Large intestine (tissue), 3 donors: ENCODE measurements around the gene HOXA1. TPM values are rescaled to one million over a fixed set of nuclear protein-coding genes. Genes with fewer than 3 reads are reported as not detected.
A peak's percentile ranks its signal among the peaks of the same experiment; 100 is the strongest.

Experiments used
- DNase-seq, 2 donors: peaks; one replicate each; pipeline versions ENCODE4 v3.0.0 to v3.0.0-alpha.2; 2013
- H3K27ac ChIP-seq: one replicate; pipeline ENCODE4 v1.5.1; 2013; ENCODE audit warnings: low read length
- H3K27me3 ChIP-seq: 2 replicates; pipeline ENCODE4 v1.6.1; 2013; ENCODE audit warnings: low read length; ENCODE audit not compliant: control insufficient read depth, insufficient read depth
- H3K36me3 ChIP-seq: 2 replicates; pipeline ENCODE4 v1.6.1; 2013; ENCODE audit warnings: low read length; ENCODE audit not compliant: control insufficient read depth, insufficient read depth
- H3K4me1 ChIP-seq: one replicate; pipeline ENCODE4 v1.6.1; 2013; ENCODE audit warnings: low read length; ENCODE audit not compliant: control insufficient read depth, insufficient read depth
- H3K4me3 ChIP-seq: one replicate; pipeline ENCODE4 v1.5.1; 2013; ENCODE audit warnings: low read length
- H3K9me3 ChIP-seq: one replicate; pipeline ENCODE4 v1.6.1; 2013; ENCODE audit warnings: mild to moderate bottlenecking, low read depth, low read length, moderate library complexity; ENCODE audit not compliant: control insufficient read depth
- WGBS: methylation state at CpG from one replicate; pipeline ENCODE4 v1.1.5; 2013; ENCODE audit warnings: low lambda C conversion rate; ENCODE audit not compliant: insufficient coverage; 5-methylcytosine and 5-hydroxymethylcytosine counted together
- polyA plus RNA-seq: library from polyadenylated mRNA; unstranded; fragments of 120-200 nt; gene quantifications from one replicate; pipeline ENCODE4 v1.2.1, GENCODE V29; 2013

Gene HOXA1
- polyA plus RNA-seq, 1 donor: 1.5 TPM

DNA sequence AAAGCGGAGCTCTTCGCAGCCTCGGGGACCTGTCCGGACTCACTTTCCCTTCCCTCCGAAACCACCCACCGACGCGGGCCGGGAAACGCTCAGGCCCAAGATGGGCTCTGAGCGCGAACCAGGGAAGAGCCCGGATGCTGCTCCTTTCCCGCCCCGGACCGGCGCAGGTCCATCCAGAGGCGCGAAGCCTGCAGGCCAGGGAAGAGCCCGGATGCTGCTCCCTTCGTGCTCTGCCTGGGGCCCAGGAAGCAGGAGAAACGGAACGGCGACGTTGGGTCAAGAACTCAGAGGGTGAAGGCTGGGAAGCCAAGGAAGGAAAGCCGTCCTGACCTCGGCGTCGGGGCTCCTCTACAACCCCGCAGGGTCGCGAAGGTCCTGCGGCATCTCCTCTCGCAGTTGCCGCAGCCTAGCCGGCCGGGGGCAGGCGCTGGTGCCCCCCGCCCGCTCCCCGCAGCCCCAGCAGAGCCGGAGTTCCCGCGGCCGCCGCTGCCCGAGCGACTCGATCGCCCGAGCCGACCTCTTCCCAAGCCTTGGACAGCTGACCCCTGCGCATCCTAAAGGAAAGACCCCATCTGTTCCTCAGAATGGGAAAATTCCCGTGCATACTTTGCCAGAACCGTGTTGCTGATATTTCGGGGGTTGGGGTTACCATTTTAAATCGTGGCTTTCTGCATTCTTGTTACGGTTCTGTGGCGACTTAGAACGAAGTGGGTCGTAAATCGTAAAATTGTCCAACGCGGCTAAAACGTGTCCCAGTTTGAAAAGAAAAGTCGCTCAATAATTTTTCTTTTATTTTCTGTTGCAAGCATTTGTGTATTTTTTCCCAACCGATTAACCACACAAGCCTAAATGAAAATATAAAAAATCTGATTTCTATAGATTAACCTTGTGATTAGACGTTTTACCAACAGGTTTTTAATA is 7.5 kb downstream of the HOXA1 start:
- no peak for DNase-seq
- WGBS: 75% methylated on average over 15 of the region's 68 CpGs
- no peaks in the 10 kb centered on the region for H3K4me1 ChIP-seq
- H3K9me3 ChIP-seq: peaks cover 9% of the 10 kb centered on the region
- peaks cover 24% of the 10 kb centered on the region for H3K27me3 ChIP-seq
- H3K4me3 ChIP-seq: no peak overlapping the region
- H3K27ac ChIP-seq: no peak overlapping the region
- no peaks in the 10 kb centered on the region for H3K36me3 ChIP-seq

DNA sequence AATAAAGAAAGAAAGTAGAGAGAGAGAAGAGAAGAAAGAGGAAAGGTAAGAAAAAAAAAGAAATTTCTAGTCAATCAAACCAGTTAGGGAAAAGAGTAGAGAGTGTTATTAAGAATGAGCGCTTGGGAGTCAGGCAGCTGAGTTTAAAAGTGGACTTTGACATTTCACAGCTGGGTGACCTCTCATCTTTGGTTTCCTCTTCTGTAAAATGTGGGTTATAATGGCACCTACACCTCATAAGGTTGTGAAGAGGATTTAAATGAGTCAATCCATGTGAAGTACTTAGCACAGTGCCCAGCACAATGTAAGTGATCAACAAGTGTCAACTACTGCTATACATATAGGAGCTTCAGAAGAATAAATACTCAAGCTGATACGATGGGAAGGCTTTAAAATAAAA is 12.2 kb downstream of the HOXA1 start:
- DNase-seq: no peak
- H3K36me3 ChIP-seq: no peaks in the 10 kb centered on the region
- no peak overlapping the region for H3K27ac ChIP-seq
- H3K4me3 ChIP-seq: no peak overlapping the region
- H3K27me3 ChIP-seq: peaks cover 14% of the 10 kb centered on the region
- H3K9me3 ChIP-seq: peaks cover 9% of the 10 kb centered on the region
- peaks cover 10% of the 10 kb centered on the region for H3K4me1 ChIP-seq
- WGBS: 82% methylated on average over 1 of the region's 2 CpGs

DNA sequence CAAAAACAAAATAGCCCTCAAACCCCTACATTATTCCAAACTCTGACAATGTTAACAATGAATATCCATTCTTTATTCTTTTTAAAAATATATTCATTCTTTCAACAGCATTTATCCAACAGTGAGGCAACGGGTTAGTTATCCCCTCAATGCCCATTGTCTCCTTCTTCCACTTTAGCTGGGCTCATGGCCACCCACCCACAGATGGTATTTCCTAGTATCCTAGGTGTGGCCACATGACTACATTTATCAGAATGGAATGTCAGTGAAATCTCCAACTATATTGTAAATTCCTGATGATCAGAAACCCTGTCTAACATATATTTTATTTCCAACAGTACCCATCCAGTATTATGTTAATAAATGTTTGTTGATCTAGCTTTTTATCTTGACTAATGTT is 13.6 kb downstream of the HOXA1 start:
- Histone ChIP-seq H3K4me3 (no peak overlapping the region), H3K36me3 (no peaks in the 10 kb centered on the region), H3K9me3 (no peaks in the 10 kb centered on the region), H3K4me1 (peaks cover 10% of the 10 kb centered on the region), H3K27me3 (no peaks in the 10 kb centered on the region), H3K27ac (no peak overlapping the region)
- no peak for DNase-seq
- no CpG with 5 or more reads among the region's 1 CpG for WGBS

DNA sequence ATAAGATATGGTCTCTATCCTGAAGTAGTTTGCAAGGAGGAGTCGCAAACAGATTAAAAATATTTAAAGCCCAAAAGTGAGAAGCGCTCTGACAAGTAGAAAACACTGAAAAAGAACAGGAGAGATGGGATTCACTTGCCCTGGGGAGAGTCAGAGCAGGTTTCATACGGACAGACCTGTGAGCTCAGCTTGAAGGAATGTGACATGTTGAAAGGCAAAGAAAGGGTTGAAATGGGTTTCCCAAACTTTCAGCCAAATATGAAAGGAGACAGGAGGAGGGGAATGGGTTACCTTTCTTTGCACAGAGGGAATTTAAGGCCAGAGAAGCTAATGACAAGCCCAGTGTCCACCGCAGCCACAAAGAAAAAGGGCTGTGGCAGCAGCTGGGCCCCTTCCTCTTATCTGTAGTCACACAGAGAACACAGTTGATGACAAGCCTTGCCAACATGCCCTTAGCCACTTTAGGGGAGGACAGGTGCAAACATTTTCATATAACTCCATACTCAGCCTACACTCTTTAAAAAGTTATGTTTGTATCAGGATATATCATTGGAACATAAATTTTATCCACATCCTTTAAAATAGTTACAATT is 14.9 kb downstream of the HOXA1 start:
- no CpG with 5 or more reads among the region's 4 CpGs for WGBS
- no peak overlapping the region for H3K27ac ChIP-seq
- no peak overlapping the region for H3K4me3 ChIP-seq
- no peaks in the 10 kb centered on the region for H3K9me3 ChIP-seq
- no peaks in the 10 kb centered on the region for H3K36me3 ChIP-seq
- no peaks in the 10 kb centered on the region for H3K27me3 ChIP-seq
- H3K4me1 ChIP-seq: peaks cover 10% of the 10 kb centered on the region
- peak in 1 of 2 donors; percentile 42 for DNase-seq

DNA sequence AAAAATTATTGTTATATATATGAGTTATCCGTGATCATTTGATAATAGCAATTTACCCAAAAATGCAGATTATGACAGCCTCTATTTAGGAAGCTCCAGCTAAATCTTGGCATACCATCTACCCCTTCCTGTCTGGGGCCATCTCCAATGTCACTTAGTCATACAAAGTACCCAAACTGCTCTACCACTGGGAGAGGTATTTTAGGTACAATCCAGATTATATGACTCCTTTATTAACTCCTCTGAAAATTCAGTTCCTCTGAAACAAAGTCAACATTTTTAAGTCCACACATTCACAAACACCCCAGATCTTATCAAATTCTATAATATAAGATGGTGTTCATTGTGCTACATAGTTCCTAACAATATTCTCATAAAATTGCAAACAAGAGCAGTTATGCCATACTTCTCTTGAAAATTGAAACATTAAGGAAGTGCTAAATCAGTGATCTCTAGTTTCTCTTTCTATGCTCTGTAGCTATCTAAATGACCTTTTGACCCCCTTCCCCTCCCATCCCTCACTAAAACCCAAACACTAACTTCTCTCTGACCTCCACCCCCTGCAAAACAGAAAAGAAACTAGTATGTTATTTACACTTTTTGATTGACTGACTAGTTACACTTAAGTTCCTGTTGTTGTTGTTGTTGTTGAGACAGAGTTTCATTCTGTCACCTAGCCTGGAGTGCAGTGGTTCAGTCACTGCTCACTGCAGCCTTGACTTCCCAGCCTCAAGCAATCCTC is 16.4 kb downstream of the HOXA1 start:
- Histone ChIP-seq H3K4me3 (no peak overlapping the region), H3K4me1 (peaks cover 10% of the 10 kb centered on the region), H3K9me3 (no peaks in the 10 kb centered on the region), H3K36me3 (no peaks in the 10 kb centered on the region), H3K27ac (no peak overlapping the region), H3K27me3 (no peaks in the 10 kb centered on the region)
- DNase-seq: peak in 1 of 2 donors; percentile 43
- no CpG with 5 or more reads among the region's 1 CpG for WGBS

DNA sequence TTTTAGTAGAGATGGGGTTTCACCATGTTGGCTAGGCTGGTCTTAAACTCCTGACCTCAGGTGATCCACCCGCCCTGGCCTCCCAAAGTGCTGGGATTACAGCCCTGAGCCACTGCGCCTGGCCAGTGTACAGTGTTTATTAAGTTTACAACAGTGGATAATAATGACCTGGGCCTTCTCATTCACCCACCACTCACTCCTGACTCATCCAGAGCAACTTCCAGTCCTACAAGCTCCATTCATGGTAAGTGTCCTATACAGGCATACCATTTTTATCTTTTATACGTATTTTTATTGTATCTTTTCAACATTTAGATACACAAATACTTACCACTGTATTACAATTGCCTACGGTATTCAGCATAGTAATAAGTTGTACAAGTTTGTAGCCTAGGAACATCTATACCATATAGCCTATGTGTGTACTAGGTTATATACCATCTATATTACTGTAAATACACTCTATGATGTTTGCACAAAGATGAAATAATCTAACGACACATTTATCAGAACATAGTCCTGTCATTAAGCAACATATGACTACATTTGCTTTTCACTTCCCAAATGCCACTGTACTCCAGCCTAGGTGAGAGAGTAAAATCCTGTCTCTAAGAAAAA is 17.1 kb downstream of the HOXA1 start:
- Histone ChIP-seq H3K9me3 (no peaks in the 10 kb centered on the region), H3K27ac (no peak overlapping the region), H3K4me3 (no peak overlapping the region), H3K36me3 (no peaks in the 10 kb centered on the region), H3K4me1 (peaks cover 10% of the 10 kb centered on the region), H3K27me3 (no peaks in the 10 kb centered on the region)
- DNase-seq: no peak
- WGBS: 29% methylated on average over 1 of the region's 5 CpGs

DNA sequence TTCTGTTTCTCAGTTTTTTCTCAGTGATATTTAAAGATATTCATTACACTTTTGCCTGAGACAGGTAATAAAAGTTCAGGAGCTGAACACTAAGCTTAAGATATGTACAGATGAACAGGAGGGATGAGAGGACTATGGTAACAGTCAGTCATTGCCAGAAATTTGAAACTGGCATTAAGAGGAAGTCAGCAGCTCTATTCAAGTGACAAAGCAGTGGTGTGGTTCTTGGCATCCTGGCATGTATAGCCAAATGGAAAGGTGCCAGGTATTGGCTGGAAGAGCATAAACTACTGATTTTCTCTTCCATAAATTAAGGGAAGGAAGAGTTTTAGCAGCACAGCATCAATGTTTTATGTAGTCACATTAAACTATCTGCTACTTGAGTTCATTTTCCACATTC is 22.7 kb downstream of the HOXA1 start:
- DNase-seq: no peak
- Histone ChIP-seq H3K36me3 (no peaks in the 10 kb centered on the region), H3K9me3 (no peaks in the 10 kb centered on the region), H3K27me3 (no peaks in the 10 kb centered on the region), H3K4me1 (no peaks in the 10 kb centered on the region), H3K27ac (no peak overlapping the region), H3K4me3 (no peak overlapping the region)

DNA sequence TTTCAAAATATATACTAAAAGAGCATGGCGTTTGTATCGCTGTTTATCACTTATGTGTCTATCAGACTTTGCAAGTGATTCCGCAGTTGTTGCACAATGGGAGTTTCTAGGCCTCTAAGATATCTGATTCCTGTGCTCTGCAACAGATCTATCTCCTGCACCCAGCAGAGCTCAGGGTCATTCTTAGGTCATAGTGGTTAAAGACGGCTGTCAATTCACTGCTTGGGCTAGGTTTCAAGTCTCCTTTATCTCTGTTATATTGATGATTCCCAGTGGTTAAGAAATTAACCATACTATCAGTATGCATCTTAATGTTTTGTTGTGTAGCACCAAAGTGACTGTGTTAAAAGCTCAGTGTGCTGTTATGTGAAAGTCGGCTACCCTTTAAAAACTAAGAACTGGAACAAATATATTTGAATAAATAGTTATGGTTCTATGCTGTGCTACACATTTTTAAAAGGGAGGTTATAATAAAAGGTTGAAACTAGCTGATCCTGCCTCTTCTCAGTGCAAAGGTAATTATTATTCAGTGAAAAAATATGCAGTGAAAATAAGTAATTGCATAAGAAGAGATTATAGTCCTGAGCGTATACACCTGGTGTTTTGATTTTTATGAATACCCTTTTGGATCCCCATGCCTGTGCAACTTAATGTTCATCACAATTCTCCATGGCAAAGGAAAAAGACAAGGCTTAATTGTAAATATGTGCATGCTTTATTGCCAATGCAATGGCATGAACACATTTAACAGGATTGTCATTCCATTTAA is 24.0 kb downstream of the HOXA1 start:
- no CpG with 5 or more reads among the region's 6 CpGs for WGBS

DNA sequence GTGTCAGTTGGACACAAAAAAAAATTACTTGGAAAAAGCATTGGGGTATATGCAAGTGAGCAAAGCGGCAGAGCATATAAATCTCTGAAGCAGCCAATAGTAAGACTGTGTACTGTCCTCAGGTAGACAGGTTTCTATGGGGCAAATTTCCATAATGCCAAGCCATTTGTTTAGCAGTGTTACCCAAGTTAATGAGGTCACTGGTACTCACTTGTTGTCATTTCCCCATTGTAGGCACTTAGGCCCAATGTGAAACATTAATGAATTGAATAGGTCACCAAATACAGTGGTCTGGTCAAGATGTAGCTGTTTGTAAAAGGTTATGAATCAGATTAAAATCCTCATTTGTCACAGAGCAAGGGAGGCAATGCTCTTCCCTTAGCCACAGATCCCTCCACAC is 27.5 kb downstream of the HOXA1 start:
- Histone ChIP-seq H3K27ac (no peak overlapping the region), H3K9me3 (no peaks in the 10 kb centered on the region), H3K4me3 (no peak overlapping the region), H3K4me1 (no peaks in the 10 kb centered on the region), H3K36me3 (no peaks in the 10 kb centered on the region), H3K27me3 (no peaks in the 10 kb centered on the region)
- 100% methylated on average over 1 of the region's 1 CpG for WGBS
- DNase-seq: no peak

More for the DNA sequence above, 24.0 kb downstream of the HOXA1 start:
- H3K27ac ChIP-seq: no peak overlapping the region
- H3K4me1 ChIP-seq: no peaks in the 10 kb centered on the region
- no peaks in the 10 kb centered on the region for H3K36me3 ChIP-seq
- H3K9me3 ChIP-seq: no peaks in the 10 kb centered on the region
- no peaks in the 10 kb centered on the region for H3K27me3 ChIP-seq
- no peak overlapping the region for H3K4me3 ChIP-seq
- DNase-seq: peak; percentile 41 to 48
